ENCODE measurements around the gene LAMA3. TPM values are rescaled to one million over a fixed set of nuclear protein-coding genes. Genes with fewer than 3 reads are reported as not detected.

The LAMA3 gene
- total RNA-seq, 1 donor from 2014 or later: 126 TPM

GRCh38 chr18:23882616-23883276 is 193.5 kb downstream of the LAMA3 start:
- TF ChIP-seq CTCF (IDR thresholded peaks at IDR 0.05; ENCODE audit: insufficient read depth, low read length, poor library complexity, severe bottlenecking): no peak
- Histone ChIP-seq H3K27me3 (ENCODE audit: control insufficient read depth, insufficient read depth, low read length) (no peaks in the 10 kb centered on the region), H3K4me3 (ENCODE audit: low read depth, low read length) (no peak overlapping the region), H3K36me3 (ENCODE audit: control insufficient read depth, insufficient read depth, low read length) (no peaks in the 10 kb centered on the region)
- DNase-seq (ENCODE audit: low read depth): no peak

- no peak for TF ChIP-seq CTCF (IDR thresholded peaks at IDR 0.05; ENCODE audit: insufficient read depth, low read length, poor library complexity, severe bottlenecking)
- Histone ChIP-seq H3K27me3 (ENCODE audit: control insufficient read depth, insufficient read depth, low read length) (no peaks in the 10 kb centered on the region), H3K4me3 (ENCODE audit: low read depth, low read length) (no peak overlapping the region), H3K36me3 (ENCODE audit: control insufficient read depth, insufficient read depth, low read length) (no peaks in the 10 kb centered on the region)
- no peak for DNase-seq (ENCODE audit: low read depth)
Measured at GRCh38 chr18:23883277-23883790, 194.1 kb downstream of the LAMA3 start.

GRCh38 chr18:23884681-23885375 is 195.6 kb downstream of the LAMA3 start:
- DNase-seq (ENCODE audit: low read depth): no peak
- no peaks in the 10 kb centered on the region for H3K27me3 ChIP-seq (ENCODE audit: control insufficient read depth, insufficient read depth, low read length)
- no peak for TF ChIP-seq CTCF (IDR thresholded peaks at IDR 0.05; ENCODE audit: insufficient read depth, low read length, poor library complexity, severe bottlenecking)
- no peaks in the 10 kb centered on the region for H3K36me3 ChIP-seq (ENCODE audit: control insufficient read depth, insufficient read depth, low read length)
- no peak overlapping the region for H3K4me3 ChIP-seq (ENCODE audit: low read depth, low read length)

- no peak for TF ChIP-seq CTCF (IDR thresholded peaks at IDR 0.05; ENCODE audit: insufficient read depth, low read length, poor library complexity, severe bottlenecking)
Measured at GRCh38 chr18:23885750-23886149, 196.5 kb downstream of the LAMA3 start.

GRCh38 chr18:23887035-23887434 is 197.8 kb downstream of the LAMA3 start:
- DNase-seq (ENCODE audit: low read depth): no peak
- TF ChIP-seq CTCF (IDR thresholded peaks at IDR 0.05; ENCODE audit: insufficient read depth, low read length, poor library complexity, severe bottlenecking): no peak
- Histone ChIP-seq H3K27me3 (ENCODE audit: control insufficient read depth, insufficient read depth, low read length) (no peaks in the 10 kb centered on the region), H3K36me3 (ENCODE audit: control insufficient read depth, insufficient read depth, low read length) (no peaks in the 10 kb centered on the region), H3K4me3 (ENCODE audit: low read depth, low read length) (no peak overlapping the region)

More at GRCh38 chr18:23885750-23886149, 196.5 kb downstream of the LAMA3 start:
- H3K36me3 ChIP-seq (ENCODE audit: control insufficient read depth, insufficient read depth, low read length): no peaks in the 10 kb centered on the region
- H3K27me3 ChIP-seq (ENCODE audit: control insufficient read depth, insufficient read depth, low read length): no peaks in the 10 kb centered on the region
- no peak for DNase-seq (ENCODE audit: low read depth)
- no peak overlapping the region for H3K4me3 ChIP-seq (ENCODE audit: low read depth, low read length)

Data from kidney epithelial cell (primary cell).